Thymus (tissue), 14 donors: ENCODE results near the gene ALDOC. TPM values are rescaled to one million over a fixed set of nuclear protein-coding genes. Genes with fewer than 3 reads are reported as not detected.
A peak's percentile ranks its signal among the peaks of the same experiment; 100 is the strongest.

Experiments used
- DNase-seq, 9 donors: peaks; one replicate each; pipeline ENCODE4 v3.0.0-alpha.2; 2013; ENCODE audit warnings: low spot score in 9 of 9, low read depth in 6 of 9, missing footprints in 1 of 9
- H3K27ac ChIP-seq, 2 donors: one replicate each; pipeline ENCODE4 v1.5.1; 2013; ENCODE audit warnings: control low read depth in 1 of 2, low read depth in 1 of 2, low read length in 1 of 2, mild to moderate bottlenecking in 1 of 2, moderate library complexity in 1 of 2
- H3K27me3 ChIP-seq, 2 donors: one replicate each; pipeline ENCODE4 v1.5.1; 2013; ENCODE audit warnings: low read length in 1 of 2; ENCODE audit not compliant: control insufficient read depth in 2 of 2, insufficient read depth in 1 of 2
- H3K36me3 ChIP-seq, 2 donors: one replicate each; pipeline ENCODE4 v1.5.1; 2013; ENCODE audit warnings: low read length in 1 of 2, mild to moderate bottlenecking in 1 of 2, moderate library complexity in 1 of 2; ENCODE audit not compliant: control insufficient read depth in 2 of 2, insufficient read depth in 2 of 2
- H3K4me1 ChIP-seq, 2 donors: one replicate each; pipeline ENCODE4 v1.5.1; 2013; ENCODE audit warnings: low read length in 2 of 2; ENCODE audit not compliant: control insufficient read depth in 2 of 2, insufficient read depth in 2 of 2
- H3K4me3 ChIP-seq, 2 donors: one replicate each; pipeline ENCODE4 v1.5.1; 2013; ENCODE audit warnings: low read length in 2 of 2, control low read depth in 1 of 2, mild to moderate bottlenecking in 1 of 2
- H3K9me3 ChIP-seq, 2 donors: one replicate each; pipeline ENCODE4 v1.5.1; 2013; ENCODE audit warnings: low read length in 1 of 2, mild to moderate bottlenecking in 1 of 2; ENCODE audit not compliant: control insufficient read depth in 2 of 2, insufficient read depth in 1 of 2
- WGBS: extraction: QIAGEN DNeasy Blood & Tissue Kit; methylation state at CpG from one replicate; pipeline ENCODE4 v1.1.7; 2013; 5-methylcytosine and 5-hydroxymethylcytosine counted together
- long read RNA-seq, 10 donors: transcript quantifications; one replicate each; lab custom pipeline, GENCODE V29; 2026
- polyA plus RNA-seq: library from polyadenylated mRNA; stranded (reverse); fragments of 200-250 nt; gene quantifications from one replicate; pipeline ENCODE4 v1.2.3, GENCODE V29; 2013
- total RNA-seq: library from RNA; stranded (reverse); fragments of 120-200 nt; gene quantifications from one replicate; pipeline ENCODE4 v1.2.4, GENCODE V29; 2013
- donor health status: healthy.

ALDOC gene
- 18.2 TPM for total RNA-seq
- polyA plus RNA-seq: 10.6 TPM
- long read RNA-seq, donor 1: 0 reads
- long read RNA-seq, donor 2: 0 reads
- long read RNA-seq, donor 3, partial matches to known transcripts: 6 of 7 reads
- long read RNA-seq, donor 3, other reads (novel, unspliced or antisense): 0 of 7 reads
- long read RNA-seq, donor 4, partial matches to known transcripts: 0 of 1 reads
- long read RNA-seq, donor 4, other reads (novel, unspliced or antisense): 0 of 1 reads
- long read RNA-seq, donor 5, transcript ALDOC-201 (9 exons, 1,982 nt): major isoform, 8 of 24 reads
- long read RNA-seq, donor 5, partial matches to known transcripts: 15 of 24 reads
- long read RNA-seq, donor 5, other reads (novel, unspliced or antisense): 0 of 24 reads
- long read RNA-seq, donor 6, partial matches to known transcripts: 13 of 17 reads
- long read RNA-seq, donor 6, other reads (novel, unspliced or antisense): 0 of 17 reads
- long read RNA-seq, donor 7, partial matches to known transcripts: 5 of 8 reads
- long read RNA-seq, donor 7, other reads (novel, unspliced or antisense): 0 of 8 reads
- long read RNA-seq, donor 8, transcript ALDOC-201 (9 exons, 1,982 nt): major isoform, 5 of 5 reads
- long read RNA-seq, donor 8, partial matches to known transcripts: 0 of 5 reads
- long read RNA-seq, donor 8, other reads (novel, unspliced or antisense): 0 of 5 reads
- long read RNA-seq, donor 9: 0 reads
- long read RNA-seq, donor 10, partial matches to known transcripts: 0 of 4 reads
- long read RNA-seq, donor 10, other reads (novel, unspliced or antisense): 0 of 4 reads

DNA sequence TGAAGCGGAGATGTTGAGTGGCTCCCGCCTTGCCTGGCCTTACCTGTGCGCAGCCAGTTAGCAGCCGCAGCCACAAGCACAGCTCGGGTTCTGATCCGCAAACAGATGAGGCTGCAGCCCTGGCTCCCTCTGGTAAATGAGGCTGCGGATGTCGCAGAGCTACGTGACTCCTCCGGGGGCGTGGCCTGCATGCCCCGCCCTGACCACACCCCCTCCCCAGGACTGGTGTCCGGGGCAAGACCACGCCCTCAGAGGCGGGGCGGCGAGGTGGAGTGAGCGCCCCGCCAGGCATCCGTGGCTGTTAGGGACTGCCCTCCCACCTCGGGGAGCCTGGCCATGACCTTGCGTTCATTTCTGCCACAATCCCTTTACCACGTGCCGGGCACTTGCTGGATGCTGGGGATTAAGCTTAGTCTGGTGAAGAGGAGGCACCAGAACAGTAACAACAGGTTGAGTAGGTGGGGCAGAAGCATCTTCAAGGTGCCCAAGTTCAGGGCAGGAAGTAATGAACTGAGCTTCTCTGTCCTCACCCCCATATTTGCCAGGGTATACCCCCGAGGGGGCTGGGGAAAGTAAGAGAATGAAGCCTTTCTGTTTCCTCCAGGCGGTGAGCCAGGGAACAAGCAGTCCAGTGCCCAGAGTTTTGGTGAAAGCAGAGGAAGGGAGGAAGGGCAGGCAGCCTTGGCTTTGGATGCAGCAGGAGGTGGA is at the start of gene ALDOC:
Gene ALDOC, minus strand, starts transcription at position 138 of the 708 bp plus-strand sequence. CDS start 1,363 bp downstream, outside the sequence.
- H3K9me3 ChIP-seq: peaks cover 0 to 5% of the 10 kb centered on the region in 2 donors
- WGBS: 9% methylated on average over 25 of the region's 26 CpGs
- peak; percentile 86 to 99 (median 94) for DNase-seq

GRCh38 chr17:28624148-28624547 is 47.5 kb upstream of the ALDOC start:
- WGBS: 98% methylated on average over 2 of the region's 2 CpGs
- no peak overlapping the region for H3K4me3 ChIP-seq
- no peak overlapping the region for H3K27ac ChIP-seq
- no peak for DNase-seq
- no peaks in the 10 kb centered on the region for H3K9me3 ChIP-seq
- no peaks in the 10 kb centered on the region for H3K4me1 ChIP-seq
- H3K36me3 ChIP-seq: peaks cover 51 to 77% of the 10 kb centered on the region in 2 donors
- no peaks in the 10 kb centered on the region for H3K27me3 ChIP-seq

More for the DNA sequence above, at the start of gene ALDOC:
- Histone ChIP-seq H3K4me3 (peak within 1 kb of the TSS; percentile 1 to 13), H3K36me3 (peaks cover 23 to 44% of the 10 kb centered on the region in 2 donors), H3K27ac (peak within 1 kb of the TSS in 1 of 2 donors; percentile 55), H3K4me1 (peaks cover 4 to 16% of the 10 kb centered on the region in 2 donors), H3K27me3 (no peaks in the 10 kb centered on the region)

DNA sequence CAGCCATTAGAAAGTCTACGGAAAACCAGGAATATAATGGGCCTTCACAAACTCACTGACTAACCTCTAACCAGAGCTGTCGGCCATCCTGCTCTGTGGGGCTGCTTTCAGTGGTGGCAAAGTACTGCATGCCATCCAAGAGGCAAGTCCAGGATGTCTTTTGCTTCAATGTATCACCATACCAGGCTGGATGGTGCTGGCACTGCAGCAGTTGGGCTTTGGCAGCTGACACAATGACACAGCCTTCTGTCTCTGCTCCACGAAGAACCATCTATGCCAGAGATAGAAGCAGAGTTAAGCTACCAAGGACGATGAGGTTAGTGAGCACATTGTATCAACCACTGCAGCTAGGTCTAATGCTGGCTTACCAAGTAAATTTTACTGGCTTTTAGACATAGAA is 47.0 kb upstream of the ALDOC start:
- no peak overlapping the region for H3K4me3 ChIP-seq
- H3K4me1 ChIP-seq: no peaks in the 10 kb centered on the region
- over 99% methylated on average over 4 of the region's 4 CpGs for WGBS
- no peaks in the 10 kb centered on the region for H3K9me3 ChIP-seq
- peaks cover 54 to 81% of the 10 kb centered on the region in 2 donors for H3K36me3 ChIP-seq
- H3K27me3 ChIP-seq: no peaks in the 10 kb centered on the region
- no peak overlapping the region for H3K27ac ChIP-seq
- DNase-seq: no peak

GRCh38 chr17:28622186-28622585 is 45.5 kb upstream of the ALDOC start:
- 95% methylated on average over 3 of the region's 3 CpGs for WGBS
- H3K4me3 ChIP-seq: no peak overlapping the region
- no peaks in the 10 kb centered on the region for H3K4me1 ChIP-seq
- no peak for DNase-seq
- peaks cover 61 to 84% of the 10 kb centered on the region in 2 donors for H3K36me3 ChIP-seq
- no peaks in the 10 kb centered on the region for H3K9me3 ChIP-seq
- H3K27ac ChIP-seq: no peak overlapping the region
- H3K27me3 ChIP-seq: no peaks in the 10 kb centered on the region

- no peaks in the 10 kb centered on the region for H3K27me3 ChIP-seq
- no peak overlapping the region for H3K4me3 ChIP-seq
- H3K4me1 ChIP-seq: no peaks in the 10 kb centered on the region
- DNase-seq: no peak
- H3K27ac ChIP-seq: no peak overlapping the region
- 99% methylated on average over 2 of the region's 2 CpGs for WGBS
- peaks cover 81 to 97% of the 10 kb centered on the region in 2 donors for H3K36me3 ChIP-seq
- H3K9me3 ChIP-seq: no peaks in the 10 kb centered on the region
Observed at GRCh38 chr17:28620010-28620409, 43.3 kb upstream of the ALDOC start.

- H3K9me3 ChIP-seq: no peaks in the 10 kb centered on the region
- WGBS: 97% methylated on average over 3 of the region's 3 CpGs
Observed at GRCh38 chr17:28618464-28618863, 41.8 kb upstream of the ALDOC start.

GRCh38 chr17:28616281-28616680 is 39.6 kb upstream of the ALDOC start:
- H3K27me3 ChIP-seq: no peaks in the 10 kb centered on the region
- DNase-seq: no peak
- 96% methylated on average over 7 of the region's 7 CpGs for WGBS
- no peaks in the 10 kb centered on the region for H3K9me3 ChIP-seq
- H3K27ac ChIP-seq: no peak overlapping the region
- H3K36me3 ChIP-seq: peaks cover 72 to 94% of the 10 kb centered on the region in 2 donors
- peaks cover 0 to 5% of the 10 kb centered on the region in 2 donors for H3K4me1 ChIP-seq
- H3K4me3 ChIP-seq: no peak overlapping the region

More at GRCh38 chr17:28618464-28618863, 41.8 kb upstream of the ALDOC start:
- Histone ChIP-seq H3K27me3 (no peaks in the 10 kb centered on the region), H3K4me1 (no peaks in the 10 kb centered on the region), H3K4me3 (no peak overlapping the region), H3K27ac (no peak overlapping the region), H3K36me3 (peaks cover 84 to 97% of the 10 kb centered on the region in 2 donors)
- DNase-seq: no peak

DNA sequence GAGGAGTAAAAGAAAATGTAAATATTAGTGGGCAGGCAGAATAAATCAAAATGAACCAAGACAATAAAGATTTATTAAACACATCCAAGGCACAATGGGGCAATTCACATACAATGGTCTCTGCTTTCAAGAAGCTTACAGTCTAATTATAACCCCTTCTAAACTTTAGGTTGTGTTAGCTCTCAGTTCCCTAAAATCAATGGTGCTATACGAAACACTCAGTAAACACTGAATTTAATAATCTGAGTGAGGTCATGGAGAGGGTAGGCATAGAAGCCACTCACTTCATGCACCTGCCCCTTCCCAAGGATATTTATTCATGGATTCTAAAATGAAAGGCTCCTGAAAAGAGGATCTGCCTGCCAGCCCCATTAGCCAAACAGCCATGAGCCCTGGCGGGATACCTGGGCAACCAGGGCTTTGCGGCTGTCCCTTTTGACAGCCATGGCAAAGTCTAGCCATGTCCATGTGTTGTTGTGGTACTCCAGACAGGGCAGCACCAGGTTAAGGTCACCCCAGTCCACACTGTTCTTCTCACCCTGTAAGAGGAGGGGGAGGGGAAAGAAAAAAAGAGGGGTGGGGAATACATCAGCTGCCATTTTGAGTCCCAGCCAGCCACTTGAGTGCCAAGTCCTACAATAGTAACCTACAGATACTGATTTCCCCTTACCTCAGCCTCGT is 38.7 kb upstream of the ALDOC start:
- no peak overlapping the region for H3K4me3 ChIP-seq
- H3K27me3 ChIP-seq: no peaks in the 10 kb centered on the region
- no peak for DNase-seq
- H3K4me1 ChIP-seq: peaks cover 0 to 5% of the 10 kb centered on the region in 2 donors
- no peaks in the 10 kb centered on the region for H3K9me3 ChIP-seq
- peaks cover 63 to 93% of the 10 kb centered on the region in 2 donors for H3K36me3 ChIP-seq
- 96% methylated on average over 4 of the region's 4 CpGs for WGBS
- H3K27ac ChIP-seq: no peak overlapping the region
